ENCODE results near the gene BBX. TPM values are rescaled to one million over a fixed set of nuclear protein-coding genes. Genes with fewer than 3 reads are reported as not detected.
"Not testable (repeated sequence)": the region's sequence is repeated elsewhere in the genome, so short reads cannot be mapped to it uniquely, and the experiment has no call there.

Gene BBX
- total RNA-seq, 1 donor = 97.6 TPM

DNA sequence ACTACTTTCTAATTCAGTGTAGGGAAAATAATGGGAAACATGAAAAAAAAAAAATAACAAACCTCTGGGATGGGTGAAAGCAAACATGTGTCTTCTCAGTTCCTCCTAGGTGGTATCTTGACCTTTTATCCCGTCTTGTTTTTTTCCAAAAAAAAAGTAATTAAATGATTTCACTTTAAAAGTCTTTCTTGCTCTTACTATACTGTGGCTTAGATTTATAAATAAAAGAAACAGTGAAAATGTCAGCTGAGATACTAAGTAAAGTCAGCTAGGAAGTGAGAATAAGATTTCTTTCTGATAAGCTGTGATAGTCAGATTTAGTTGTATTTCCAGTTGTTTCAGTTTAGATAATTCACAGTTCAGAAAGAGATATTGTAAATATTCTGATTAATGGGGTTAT, 37.4 kb downstream of the BBX start:
- TF ChIP-seq, protein P1, sequence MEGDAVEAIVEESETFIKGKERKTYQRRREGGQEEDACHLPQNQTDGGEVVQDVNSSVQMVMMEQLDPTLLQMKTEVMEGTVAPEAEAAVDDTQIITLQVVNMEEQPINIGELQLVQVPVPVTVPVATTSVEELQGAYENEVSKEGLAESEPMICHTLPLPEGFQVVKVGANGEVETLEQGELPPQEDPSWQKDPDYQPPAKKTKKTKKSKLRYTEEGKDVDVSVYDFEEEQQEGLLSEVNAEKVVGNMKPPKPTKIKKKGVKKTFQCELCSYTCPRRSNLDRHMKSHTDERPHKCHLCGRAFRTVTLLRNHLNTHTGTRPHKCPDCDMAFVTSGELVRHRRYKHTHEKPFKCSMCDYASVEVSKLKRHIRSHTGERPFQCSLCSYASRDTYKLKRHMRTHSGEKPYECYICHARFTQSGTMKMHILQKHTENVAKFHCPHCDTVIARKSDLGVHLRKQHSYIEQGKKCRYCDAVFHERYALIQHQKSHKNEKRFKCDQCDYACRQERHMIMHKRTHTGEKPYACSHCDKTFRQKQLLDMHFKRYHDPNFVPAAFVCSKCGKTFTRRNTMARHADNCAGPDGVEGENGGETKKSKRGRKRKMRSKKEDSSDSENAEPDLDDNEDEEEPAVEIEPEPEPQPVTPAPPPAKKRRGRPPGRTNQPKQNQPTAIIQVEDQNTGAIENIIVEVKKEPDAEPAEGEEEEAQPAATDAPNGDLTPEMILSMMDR (IDR thresholded peaks at IDR 0.05; ENCODE audit: insufficient read depth, low read depth, low read length) = no peak
- H3K4me3 ChIP-seq (ENCODE audit: low read depth, low read length) = no peak overlapping the region
- no peak for DNase-seq (ENCODE audit: low read depth)

DNA sequence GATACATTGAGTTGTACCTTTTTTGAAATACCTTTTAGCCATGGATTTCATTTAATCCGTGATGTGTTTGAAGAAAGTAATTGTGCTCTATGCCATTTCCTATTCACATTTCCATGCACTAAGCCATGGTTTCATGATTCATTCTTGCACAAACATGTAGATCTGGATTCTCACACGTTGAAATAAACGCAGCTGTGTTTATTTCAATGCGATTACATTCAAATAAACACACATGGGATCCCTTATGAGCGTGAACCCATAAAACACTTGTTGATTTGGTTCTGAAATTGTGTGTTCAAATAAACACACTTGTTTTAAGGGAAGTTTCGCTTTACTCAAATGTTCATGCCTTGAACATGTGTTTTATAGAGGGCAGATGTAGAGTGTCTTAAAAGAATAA, 39.2 kb downstream of the BBX start:
- TF ChIP-seq, protein P1 (IDR thresholded peaks at IDR 0.05; ENCODE audit: insufficient read depth, low read depth, low read length) = no peak
- DNase-seq (ENCODE audit: low read depth) = peak; percentile 72

DNA sequence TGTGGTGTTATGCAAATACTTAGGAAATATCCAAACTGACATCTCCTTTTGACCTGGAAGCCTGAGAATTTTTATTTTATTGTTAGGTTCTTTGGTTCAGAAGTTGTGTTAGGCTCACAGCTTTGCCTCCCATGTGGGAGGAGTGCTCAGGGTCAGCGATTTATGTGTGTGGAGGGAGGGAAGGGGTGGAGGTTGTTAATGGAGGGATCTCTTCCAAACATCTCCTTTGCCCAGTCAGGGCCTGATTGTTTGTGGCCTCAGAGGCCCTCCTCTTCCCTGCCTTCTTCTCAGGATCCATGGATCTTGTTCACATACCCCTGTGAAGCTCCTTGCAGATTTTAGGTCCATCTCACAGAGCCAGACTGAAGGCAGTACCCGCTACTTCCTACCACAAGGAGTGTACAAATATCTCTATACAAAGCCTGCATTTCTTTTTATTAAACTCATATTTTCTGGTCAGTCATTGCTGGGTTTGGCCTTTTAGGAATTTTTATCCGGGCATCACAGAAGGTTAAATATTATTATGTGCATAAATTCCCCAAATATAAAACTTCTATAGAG, 40.3 kb downstream of the BBX start:
- no peak overlapping the region for H3K4me3 ChIP-seq (ENCODE audit: low read depth, low read length)
- TF ChIP-seq, protein P1 (IDR thresholded peaks at IDR 0.05; ENCODE audit: insufficient read depth, low read depth, low read length) = no peak
- peak; percentile 4 for DNase-seq (ENCODE audit: low read depth)

More for the DNA sequence above, 39.2 kb downstream of the BBX start:
- no peak overlapping the region for H3K4me3 ChIP-seq (ENCODE audit: low read depth, low read length)

DNA sequence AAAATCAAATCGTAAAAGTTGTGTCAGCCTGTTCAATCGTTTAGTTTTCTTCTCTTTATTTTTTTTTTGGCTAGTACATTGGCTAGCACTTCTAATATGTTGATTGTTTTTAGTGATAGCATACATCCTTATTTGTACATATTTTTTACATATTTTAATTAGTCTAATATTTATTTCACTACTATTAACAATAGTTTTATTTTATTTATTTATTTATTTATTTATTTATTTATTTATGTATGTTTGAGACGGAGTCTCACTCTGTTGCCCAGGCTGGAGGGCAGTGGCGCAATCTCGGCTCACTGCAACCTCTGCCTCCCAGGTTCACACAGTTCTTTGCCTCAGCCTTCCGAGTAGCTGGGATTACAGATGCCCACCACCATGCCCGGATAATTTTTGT, 42.5 kb downstream of the BBX start:
- H3K4me3 ChIP-seq (ENCODE audit: low read depth, low read length); DNase-seq (ENCODE audit: low read depth): not testable (repeated sequence)

DNA sequence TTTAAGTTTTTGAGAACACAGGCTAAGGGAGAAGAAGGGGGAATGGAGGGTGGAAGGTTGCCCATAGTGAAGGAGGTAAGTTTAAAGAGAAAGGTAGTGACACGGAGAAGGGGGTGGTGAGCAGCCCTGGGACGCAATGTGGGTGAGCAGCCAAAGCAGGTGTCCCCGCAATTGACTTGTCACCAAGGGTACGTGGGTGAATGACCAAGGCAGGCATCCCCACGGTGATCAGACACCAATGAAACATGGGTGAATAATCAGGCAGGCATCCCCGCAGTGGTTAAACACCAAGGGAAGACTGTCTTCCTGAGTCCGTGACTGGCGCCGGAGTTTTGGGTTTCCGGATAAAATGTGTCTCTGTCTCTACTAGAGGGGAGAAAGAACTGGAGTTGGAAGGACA, 48.3 kb downstream of the BBX start:
- not testable (repeated sequence) for DNase-seq (ENCODE audit: low read depth); H3K4me3 ChIP-seq (ENCODE audit: low read depth, low read length)

DNA sequence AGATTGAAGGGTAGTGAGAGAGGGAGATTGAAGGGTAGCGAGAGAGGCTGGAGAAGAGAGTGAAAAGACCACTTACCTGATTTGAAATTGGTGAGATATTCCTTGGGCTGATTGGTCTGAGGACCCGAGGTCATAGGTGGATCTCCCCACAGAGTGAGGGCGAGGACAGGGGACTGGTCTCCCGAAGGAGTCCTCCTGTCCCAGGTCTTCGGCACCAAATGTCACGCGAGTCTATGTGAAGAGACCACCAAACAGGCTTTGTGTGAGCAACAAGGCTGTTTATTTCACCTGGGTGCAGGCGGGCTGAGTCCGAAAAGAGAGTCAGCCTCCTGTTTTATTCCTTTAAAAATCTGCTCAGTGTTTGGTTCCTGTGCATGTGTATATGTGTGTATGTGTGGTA, 48.7 kb downstream of the BBX start:
- H3K4me3 ChIP-seq (ENCODE audit: low read depth, low read length); DNase-seq (ENCODE audit: low read depth): not testable (repeated sequence)

DNA sequence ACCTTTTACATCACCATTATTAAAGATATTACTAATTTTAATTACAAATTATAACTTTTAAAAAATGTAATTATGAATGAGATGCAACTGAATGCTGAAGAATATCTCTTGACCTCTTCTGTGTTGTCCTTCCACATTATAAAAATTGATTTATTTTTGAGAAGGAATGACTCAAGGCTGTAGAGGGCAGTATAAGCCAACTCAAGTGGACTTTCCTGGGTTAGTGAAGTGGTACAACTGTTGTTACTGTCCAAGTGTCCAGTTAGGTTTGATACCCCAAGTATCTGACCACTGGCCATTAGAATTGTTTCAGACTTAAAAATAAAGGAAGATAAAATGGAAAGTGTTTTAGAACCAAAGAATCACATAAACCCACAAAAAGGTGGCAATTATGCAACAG, 51.9 kb downstream of the BBX start:
- no peak overlapping the region for H3K4me3 ChIP-seq (ENCODE audit: low read depth, low read length)
- DNase-seq (ENCODE audit: low read depth) = peak; percentile 57
- TF ChIP-seq, protein P1 (IDR thresholded peaks at IDR 0.05; ENCODE audit: insufficient read depth, low read depth, low read length) = peak; percentile 65

DNA sequence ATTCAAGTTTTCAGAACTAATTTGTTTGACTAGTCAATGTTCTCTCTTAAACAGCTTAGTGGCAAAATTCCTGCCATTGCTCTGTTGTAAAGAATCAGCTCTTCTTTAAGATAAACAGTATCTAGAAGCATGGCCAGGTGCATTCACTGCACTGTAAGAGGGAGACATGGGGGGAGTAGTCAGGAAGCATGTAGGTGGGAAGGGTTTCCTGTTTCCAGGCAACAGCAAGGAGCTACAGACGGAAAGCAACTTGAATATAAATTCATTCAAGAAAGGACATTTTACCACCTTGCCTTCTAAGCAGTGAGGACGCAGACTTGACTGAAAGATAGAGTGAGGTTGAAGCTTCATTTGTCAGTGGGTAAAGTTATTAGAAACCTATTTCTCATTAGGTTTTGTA, 55.3 kb downstream of the BBX start:
- TF ChIP-seq, protein P1 (IDR thresholded peaks at IDR 0.05; ENCODE audit: insufficient read depth, low read depth, low read length) = no peak
- H3K4me3 ChIP-seq (ENCODE audit: low read depth, low read length) = no peak overlapping the region
- no peak for DNase-seq (ENCODE audit: low read depth)
